ENCODE results near the gene PTPN6. TPM values are rescaled to one million over a fixed set of nuclear protein-coding genes. Genes with fewer than 3 reads are reported as not detected.

PTPN6 gene
- total RNA-seq, 4 donors from 2014 or later: 19.8 to 42.3 (median 35.9) TPM

- DNase-seq (ENCODE audit: low spot score) (no peak), ATAC-seq (ENCODE audit: low FRiP score) (no peak)
These were observed 1.8 kb downstream of the PTPN6 start for GRCh38 chr12:6952863-6953441.

GRCh38 chr12:6953442-6954315 lies 2.5 kb downstream of the PTPN6 start:
- DNase-seq (ENCODE audit: low spot score) (no peak), ATAC-seq (ENCODE audit: low FRiP score) (no peak)
- TF ChIP-seq CTCF (IDR thresholded peaks at IDR 0.05): no peak

More at GRCh38 chr12:6952863-6953441, 1.8 kb downstream of the PTPN6 start:
- TF ChIP-seq CTCF (IDR thresholded peaks at IDR 0.05): no peak

GRCh38 chr12:6954316-6955107 lies 3.4 kb downstream of the PTPN6 start:
- TF ChIP-seq CTCF (IDR thresholded peaks at IDR 0.05): no peak
- ATAC-seq (ENCODE audit: low FRiP score) (no peak), DNase-seq (ENCODE audit: low spot score) (no peak)

GRCh38 chr12:6955108-6956020 lies 4.2 kb downstream of the PTPN6 start:
- ATAC-seq (ENCODE audit: low FRiP score) (no peak), DNase-seq (ENCODE audit: low spot score) (no peak)
- no peak for TF ChIP-seq CTCF (IDR thresholded peaks at IDR 0.05)

- ATAC-seq (ENCODE audit: low FRiP score) (no peak), DNase-seq (ENCODE audit: low spot score) (no peak)
- TF ChIP-seq CTCF (IDR thresholded peaks at IDR 0.05): no peak
These were observed 5.0 kb downstream of the PTPN6 start for GRCh38 chr12:6956021-6956727.

Measured in omental fat pad (tissue), 4 donors.